Measurements from ENCODE around the gene FAM177A1.
"Not testable (repeated sequence)": the region's sequence is repeated elsewhere in the genome, so short reads cannot be mapped to it uniquely, and the experiment has no call there.

The FAM177A1 gene, protein sequence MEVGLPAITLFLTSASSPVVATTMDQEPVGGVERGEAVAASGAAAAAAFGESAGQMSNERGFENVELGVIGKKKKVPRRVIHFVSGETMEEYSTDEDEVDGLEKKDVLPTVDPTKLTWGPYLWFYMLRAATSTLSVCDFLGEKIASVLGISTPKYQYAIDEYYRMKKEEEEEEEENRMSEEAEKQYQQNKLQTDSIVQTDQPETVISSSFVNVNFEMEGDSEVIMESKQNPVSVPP

DNA sequence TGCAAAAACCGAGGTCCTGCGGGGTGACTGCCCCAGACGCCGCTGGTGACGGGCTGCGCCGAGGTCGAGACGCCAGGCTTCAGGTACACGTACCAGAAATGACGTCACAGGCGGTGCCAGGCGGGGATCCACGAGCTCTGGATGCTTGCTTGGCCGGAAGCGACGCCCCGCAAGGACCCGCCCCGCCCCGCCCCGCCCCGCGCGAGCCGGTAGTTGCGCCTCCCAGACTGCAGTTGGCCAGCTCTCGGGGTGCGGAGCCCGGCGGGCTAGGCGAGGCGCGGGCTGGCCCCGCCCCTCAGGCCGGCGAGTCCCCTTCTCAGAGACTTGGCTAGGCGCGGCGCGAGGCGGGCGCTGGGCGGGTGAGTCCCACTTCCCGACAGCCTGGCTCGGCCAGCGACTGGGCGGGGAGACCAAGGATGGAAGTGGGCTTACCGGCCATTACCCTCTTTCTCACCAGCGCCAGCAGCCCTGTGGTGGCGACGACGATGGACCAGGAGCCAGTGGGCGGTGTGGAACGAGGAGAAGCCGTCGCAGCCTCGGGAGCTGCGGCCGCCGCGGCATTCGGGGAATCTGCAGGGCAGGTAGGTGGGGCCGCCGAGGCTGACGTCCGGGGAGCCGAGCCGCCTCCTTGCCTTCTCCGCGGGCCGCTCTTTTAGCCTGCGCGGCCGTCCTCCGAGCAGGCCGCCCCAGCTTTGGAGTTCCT lies at the start of gene FAM177A1:
Gene FAM177A1, plus strand, starts transcription at position 225 of the 703 bp plus-strand sequence. Its CDS starts 192 bp downstream, at position 417.
- peak; percentile 98 for DNase-seq

DNA sequence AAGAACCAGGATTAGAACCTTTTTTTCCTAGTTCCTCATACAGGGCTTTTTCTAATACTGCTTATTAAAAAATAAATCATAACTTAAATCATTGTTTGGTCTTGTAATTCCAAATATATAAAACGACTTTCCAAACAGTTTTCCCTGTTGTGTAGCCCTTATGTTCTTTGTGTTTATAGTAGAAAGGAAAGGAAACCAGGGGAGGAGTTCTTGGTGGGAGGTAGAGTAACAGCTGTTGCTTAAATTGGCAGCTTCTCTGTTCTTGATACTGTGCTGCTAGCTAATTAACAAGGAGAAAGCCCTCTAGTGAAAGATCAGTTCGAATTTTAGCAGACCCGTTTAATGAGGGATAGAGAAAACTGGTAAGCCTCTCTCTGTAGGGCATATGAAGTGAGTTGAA lies 48.3 kb upstream of the FAM177A1 start:
- no peak for DNase-seq

DNA sequence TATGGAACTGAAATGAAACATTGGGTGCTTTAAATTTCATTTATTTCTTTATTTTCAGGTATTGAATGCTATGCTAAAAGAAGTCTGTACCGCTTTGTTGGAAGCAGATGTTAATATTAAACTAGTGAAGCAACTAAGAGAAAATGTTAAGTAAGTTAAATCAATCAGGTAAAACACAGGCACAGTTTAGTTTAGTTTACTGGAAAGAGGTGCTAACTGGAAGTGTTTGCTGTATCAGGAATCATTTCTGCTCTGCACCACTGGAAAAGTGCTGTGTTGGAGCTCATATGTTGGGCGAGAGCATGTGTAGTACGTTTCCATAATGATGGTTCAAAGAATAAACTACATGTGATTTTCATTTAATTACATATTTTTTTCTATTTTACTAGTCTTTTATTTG lies 46.6 kb upstream of the FAM177A1 start:
- DNase-seq, result no peak

DNA sequence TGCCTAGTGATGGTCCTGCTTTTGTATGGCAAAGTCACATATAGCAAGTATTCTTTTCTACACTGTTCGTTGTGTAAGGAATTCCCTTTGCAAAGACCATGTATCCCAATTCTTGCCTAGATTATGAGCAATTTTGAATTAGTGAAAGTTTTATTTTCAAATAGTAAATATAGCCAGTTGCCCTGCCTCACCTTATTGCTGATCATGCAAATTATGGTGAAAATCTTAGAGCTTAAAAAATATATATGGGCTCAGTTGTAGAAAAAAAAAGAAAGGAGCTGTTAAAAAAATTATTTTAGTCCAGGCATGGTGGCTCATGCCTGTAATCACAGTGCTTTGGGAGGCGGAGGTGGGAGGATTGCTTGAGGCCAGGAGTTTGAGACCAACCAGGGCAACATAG lies 44.5 kb upstream of the FAM177A1 start:
- no peak for DNase-seq

DNA sequence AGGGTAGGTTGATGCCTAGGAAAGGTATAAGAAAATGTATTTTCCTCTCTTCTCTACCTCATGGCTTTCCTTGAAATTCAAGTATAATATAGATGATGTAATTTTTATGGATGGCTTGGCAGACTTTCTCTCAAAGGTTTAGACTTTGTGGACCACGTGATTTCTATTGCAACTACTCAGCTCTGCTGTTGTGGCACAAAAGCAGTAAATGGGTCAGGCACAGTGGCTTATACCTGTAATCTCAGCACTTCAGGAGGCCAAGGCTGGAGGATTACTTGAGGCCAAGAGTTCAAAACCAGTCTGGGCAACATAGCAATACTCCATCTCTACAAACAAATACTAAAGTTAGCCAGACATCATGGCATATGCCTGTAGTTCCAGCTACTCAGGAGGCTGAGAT lies 41.2 kb upstream of the FAM177A1 start:
- DNase-seq, result no peak

DNA sequence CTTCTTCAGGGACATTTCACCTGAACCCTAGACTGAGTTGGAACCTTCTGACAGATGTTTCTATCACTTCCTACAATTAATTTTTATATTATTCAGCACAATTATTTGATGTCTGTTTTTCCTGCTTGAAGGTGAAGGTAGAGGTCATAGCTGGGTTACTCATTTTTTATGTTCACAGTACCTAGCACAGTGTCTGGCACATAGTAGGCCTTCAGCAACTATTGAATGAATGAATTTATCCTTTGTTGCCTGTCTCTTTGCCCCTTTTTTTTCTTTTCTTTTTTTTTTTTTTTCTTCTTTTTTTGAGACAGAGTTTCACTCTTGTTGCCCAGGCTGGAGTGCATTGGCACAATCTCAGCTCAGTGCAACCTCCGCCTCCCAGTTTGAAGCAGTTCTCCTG lies 29.5 kb upstream of the FAM177A1 start:
- no peak for DNase-seq

DNA sequence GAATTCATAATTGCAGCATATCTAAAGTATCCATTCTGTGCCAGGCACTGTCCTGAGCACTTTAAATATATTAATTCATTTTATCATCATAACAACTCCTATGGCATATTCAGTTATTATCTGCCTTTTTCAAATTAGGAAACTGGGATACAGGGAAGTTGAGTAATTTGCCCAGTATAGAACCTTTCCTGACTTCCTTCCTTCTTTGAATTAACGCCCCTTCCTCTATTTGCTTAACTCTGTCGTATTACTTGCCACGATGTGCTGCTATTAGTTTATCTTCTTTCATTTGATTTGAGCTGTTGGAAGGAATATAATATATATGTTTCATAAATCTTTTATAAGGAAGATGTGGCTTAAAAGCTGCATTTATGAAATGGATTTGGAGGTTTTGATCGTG lies 25.4 kb upstream of the FAM177A1 start:
- no peak for DNase-seq

DNA sequence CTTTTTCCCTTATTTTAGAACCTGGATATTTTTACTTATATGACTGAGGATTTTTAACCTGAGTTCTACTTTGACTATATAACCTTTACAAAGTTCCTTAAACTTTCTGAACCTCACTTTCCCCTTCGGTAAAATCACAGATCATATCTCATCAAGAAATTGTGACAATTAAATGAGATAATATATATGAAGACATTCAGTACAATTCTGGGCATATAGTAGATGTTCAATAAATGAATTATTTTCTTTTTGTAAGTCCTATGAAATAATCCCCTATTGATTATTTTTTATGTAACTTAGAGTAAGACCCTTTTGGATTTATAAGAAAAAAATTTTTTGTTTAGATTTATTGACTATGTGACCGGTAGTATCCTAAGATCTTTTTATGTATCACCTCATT lies 17.6 kb upstream of the FAM177A1 start:
- DNase-seq, result no peak

DNA sequence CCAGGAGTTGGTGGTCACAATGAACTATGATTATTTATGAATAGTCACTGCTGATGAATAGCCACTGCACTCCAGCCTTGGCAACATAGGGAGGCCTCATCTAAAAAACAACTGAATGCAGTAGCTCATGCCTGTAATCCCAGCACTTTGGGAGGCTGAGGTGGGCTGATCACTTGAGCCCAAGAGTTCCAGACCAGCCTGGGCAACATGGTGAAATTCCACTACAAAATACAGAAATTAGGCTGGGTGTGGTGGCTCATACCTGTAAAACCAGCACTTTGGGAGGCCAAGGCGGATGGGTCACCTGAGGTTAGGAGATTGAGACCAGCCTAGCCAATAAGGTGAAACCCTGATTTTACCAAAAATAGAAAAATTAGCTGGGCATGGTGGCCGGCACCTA lies 13.5 kb upstream of the FAM177A1 start:
- DNase-seq, result no peak

DNA sequence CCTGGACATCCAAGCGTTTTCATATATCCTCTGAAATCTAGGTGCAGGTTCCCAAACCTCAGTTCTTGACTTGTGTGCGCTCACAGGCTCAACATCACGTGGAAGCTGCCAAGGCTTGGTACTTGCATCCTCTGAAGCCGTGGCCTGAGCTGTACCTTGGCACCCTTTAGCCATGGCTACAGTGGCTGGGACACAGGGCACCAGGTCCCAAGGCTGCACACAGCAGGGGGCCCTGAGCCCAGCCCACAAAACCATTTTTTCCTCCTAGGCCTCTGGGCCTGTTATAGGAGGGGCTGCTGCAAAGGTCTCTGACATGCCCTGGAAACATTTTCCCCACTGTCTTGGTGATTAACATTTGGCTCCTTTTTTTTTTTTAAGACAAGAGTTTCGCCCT lies 11.6 kb upstream of the FAM177A1 start:
- no peak for DNase-seq

DNA sequence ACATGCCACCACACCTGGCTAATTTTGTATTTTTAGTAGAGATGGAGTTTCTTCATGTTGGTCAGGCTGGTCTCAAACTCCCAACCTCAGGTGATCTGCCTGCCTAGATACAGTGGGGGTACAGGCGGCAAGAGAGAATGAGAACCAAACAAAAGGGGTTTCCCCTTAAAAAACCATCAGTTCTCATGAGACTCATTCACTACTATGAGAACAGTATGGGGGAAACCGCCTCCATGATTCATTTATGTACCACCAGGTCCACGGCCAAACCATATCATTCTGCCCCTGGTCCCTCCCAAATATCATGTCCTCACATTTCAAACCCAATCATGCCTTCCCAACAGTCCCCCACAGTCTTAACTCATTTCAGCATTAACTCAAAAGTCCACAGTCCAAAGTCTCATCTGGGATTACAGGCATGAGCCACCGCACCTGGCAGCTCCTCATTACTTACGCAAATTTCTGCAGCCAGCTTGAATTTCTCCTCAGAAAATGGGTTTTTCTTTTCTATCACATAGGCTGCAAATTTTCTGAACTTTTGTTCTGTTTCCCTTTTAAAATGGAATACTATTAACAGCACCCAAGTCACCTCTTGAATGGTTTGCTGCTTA lies 11.0 kb upstream of the FAM177A1 start:
- DNase-seq, result not testable (repeated sequence)

DNA sequence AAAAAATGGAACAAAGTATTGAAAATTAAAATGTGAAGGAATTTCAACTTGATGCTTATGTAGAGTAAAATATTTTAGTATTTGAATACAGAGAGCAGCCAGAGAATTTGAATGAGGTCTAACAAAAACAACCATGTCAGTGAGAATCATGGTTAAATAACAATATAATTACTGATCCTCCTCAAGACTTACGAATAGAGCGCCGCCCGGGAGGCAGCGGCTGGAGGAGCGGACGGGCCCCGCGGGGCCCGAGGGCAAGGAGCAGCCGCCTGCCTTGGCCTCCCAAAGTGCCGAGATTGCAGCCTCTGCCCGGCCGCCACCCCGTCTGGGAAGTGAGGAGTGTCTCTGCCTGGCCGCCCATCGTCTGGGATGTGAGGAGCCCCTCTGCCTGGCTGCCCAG lies 7.8 kb upstream of the FAM177A1 start:
- not testable (repeated sequence) for DNase-seq

DNA sequence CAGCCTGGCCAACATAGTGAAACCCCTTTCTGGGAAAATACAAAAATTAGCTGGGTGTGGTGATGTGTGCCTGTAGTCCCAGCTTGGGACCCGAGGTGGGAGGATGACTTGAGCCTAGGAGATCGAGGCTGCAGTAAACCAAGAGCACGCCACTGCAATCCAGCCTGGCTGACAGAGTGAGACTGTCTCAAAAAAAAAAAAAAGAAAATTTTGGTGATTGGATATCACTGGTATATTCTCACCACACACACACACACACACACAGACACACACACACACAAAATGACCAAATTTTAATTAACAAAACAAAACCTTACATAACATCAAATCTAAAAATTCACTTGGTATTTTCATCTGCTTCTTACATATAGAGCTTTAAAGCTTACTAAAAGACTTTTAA lies 3.4 kb upstream of the FAM177A1 start:
- no peak for DNase-seq

DNA sequence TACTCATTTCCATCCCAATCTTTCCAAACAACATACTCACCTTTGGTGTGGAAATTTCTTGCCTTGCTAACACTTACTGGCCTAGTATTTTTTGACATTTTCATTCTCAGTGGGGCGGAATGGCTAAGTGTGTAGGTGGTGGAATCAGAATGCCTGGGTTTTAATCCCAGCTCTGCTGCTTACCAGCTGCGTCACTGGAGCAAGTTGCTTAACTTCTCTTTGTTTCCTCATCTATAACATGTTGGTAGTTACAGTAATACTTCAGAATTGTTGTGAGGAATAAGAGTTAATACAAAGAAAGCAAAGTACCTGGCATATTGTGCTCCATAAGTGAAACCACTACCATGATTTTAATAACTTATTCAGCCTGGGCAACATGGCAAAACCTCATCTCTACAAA lies 3.0 kb upstream of the FAM177A1 start:
- no peak for DNase-seq

DNA sequence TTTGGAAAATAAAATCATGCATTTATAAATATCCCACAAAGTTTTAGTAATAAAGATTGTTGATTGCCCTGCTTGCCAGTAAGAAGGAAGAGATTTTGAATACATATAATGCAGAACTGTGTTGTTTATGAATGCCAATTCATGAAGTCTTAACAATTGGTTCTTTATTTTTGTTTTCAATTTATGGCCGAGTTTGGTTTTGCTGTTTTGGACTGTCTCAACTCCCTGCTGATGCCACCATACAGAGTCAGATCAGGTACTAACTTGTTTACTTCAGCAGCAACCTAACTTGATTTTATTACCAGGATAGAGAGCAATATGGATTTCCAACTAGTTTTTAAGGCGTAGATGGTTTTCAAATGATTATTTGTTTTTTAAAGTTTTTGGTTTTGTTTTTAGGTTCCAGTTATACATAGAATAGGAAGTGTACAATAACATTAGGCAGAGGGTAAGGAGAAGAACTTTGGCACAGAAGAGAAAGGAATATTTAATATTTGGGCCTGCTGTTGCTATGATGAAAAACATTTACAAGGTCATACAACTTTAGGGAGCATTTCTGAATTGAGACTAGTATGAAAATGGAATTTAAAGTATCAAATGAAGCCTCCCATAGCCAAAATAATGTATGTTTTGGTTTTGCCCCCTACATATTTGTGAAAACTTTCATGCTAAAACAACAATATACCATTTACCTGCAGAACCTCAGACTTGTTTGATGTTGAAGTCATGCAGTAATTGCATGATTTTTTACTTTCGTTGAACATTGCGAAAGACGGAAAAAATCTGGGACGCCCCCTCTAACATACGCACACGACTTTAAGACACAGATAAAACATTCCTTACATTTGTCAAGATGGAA lies 904 bp upstream of the FAM177A1 start:
- no peak for DNase-seq

DNA sequence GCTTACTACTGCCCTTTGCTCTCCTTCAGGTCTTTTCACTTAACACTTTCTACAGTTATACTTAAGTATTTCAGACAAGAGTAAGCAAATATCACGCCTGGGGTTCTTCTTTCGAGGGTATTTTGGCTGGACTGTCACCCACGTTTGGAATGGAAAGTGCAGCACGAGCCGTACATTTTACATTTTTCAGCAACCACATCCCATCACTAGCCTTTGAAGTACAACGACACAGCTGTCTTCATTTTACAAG lies 349 bp upstream of the FAM177A1 start:
- no peak for DNase-seq

DNA sequence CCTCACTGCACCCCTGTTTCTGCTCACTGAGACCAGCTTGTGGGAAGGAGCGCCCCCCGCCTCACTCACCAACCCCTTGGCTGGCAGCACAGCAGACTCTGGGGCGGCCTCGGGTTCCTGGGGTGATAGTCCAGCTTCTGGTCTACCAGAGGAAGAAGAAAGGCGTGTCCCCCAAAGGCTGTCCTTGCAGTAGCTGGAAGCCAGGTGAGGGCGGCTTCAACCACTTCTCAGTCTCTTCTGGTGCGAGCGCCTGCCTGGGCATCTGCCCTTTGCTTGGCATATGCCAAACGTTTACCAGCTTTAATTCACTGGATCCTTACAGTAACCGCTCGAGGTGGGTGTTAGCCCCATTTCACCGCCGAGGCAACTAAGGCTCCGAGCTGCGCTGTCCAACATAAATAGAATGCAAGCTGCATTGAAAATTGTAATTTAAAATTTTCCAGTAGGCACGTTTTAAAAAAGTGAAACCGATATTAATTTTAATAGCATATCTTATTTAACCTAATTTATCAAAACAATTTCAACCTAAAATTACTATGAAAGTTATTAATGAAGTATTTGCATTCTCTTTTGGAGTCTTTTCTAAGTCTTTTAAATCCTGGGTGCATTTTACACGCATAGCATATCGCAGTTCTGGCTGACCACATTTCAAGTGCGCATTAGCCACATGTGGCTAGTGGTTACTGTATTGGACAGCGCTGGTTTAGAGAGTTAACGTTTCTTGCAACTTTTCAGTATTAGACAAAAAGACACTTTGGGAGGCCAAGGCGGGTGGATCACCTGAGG lies 872 bp downstream of the FAM177A1 start:
- DNase-seq, result peak; percentile 64

DNA sequence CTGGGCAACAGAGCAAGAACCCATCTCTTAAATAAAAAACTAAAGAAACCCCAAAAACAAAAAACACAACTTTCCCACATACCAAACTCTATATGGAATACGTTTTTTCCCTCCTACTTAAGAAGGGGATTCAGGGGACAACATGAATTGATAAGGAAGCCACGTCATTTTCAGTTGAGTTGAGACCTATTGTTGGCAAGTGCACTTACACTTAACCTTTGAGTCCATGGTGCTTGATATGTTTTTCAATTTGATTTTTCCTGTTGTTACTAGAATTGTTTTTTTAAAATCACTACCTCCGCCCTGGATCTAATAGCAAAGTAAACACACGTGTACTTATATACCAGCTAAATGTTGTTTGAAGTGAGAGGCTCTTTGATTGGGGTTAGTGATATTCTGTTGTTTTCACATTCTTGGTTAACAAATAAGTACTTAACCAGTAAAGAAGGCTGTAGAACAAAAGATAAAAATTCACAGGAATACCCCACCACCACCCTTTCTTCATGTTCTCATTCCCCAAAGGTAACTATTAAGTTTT lies 2.0 kb downstream of the FAM177A1 start:
- no peak for DNase-seq

DNA sequence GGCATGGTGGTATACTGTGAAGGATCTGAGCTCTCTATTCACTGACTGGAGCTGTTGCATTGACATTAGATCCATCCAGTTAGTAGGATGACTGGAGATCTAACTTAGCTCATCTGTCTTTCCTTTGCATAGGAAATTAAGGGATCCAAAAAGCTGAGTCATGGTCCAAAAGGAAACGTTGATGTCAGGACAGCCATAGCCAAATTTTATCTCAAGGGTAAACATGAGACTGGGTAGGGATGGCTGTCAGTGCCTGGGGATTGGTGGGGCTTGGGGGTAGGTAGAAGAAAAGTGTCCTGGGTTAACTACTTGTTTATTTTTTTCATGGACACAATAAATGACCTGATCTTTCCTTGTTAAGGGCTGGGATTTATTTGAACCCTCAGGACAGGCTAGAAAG lies 4.6 kb downstream of the FAM177A1 start:
- DNase-seq, result no peak

DNA sequence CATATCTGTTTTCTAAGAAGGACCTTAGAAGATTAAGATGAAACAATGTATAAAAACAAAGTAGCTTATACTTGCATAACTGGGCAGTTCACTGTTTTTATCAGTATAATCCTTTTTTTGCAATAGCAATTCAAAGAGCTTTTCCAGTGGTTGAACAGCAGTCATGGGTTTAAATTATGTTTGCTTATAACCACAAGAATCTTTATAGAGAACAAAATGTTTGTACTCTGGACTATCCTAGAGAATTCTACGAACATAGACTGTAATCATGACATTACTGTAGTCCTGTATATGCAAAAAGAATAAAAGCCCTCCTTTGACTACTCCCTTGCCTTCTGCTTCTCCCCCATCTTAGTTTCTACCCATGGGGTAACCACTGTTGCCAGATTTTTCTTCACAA lies 5.7 kb downstream of the FAM177A1 start:
- no peak for DNase-seq

DNA sequence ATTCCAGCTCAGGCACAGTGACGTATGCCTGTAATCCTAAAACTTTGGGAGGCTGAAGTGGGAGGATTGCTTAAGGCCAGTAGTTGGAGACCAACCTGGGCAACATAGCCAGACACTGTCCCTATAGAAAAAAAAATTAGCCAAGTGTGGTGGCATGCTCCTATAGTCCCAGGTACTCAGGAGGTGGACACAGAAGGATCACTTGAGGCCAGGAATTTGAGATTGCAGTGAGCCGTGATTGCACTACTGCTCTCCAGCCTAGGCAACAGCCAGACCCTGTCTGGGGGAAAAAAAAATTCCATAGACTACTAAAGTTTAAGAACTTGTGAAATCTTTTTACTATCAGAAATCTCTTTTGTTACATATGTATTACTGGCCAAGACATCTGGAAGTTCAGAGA lies 6.6 kb downstream of the FAM177A1 start:
- no peak for DNase-seq

DNA sequence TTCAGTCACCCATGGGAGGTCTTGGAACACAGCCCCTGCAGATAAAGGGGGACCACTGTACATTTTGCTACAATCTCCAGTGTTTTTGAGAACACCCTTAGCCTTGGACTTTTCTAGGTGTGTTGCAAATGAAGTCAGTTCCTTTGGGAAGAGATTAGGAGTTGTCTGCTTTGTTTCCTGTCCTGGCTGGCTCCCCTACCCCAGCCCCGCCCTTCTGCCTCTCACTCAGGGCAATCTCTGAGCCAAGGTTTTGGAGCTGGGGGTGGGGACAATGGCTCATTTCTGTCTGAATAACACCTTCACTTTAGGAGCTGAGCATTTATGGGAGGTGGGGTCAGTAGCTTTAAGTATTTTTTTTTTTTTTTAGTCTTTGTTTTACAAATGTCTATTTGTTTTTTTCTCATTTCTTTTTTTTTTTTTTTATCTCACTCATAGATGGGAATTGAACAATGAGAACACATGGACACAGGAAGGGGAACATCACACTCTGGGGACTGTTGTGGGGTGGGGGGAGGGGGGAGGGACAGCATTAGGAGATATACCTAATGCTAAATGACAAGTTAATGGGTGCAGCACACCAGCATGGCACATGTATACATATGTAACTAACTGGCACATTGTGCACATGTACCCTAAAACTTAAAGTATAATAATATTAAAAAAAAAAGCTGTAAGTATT lies 15.2 kb downstream of the FAM177A1 start:
- not testable (repeated sequence) for DNase-seq
